ENCODE measurements around the gene MARCHF9. TPM values are rescaled to one million over a fixed set of nuclear protein-coding genes. Genes with fewer than 3 reads are reported as not detected.

The MARCHF9 gene
- total RNA-seq, 1 experiment from 2014 or later: 18.9 TPM

- peaks cover 10% of the 10 kb centered on the region; the same call in 1 of the 2 replicates for H3F3A ChIP-seq (ENCODE audit: insufficient read depth, low read depth)
- no peak overlapping the region for H3K4me3 ChIP-seq
- TF ChIP-seq EZH2 (IDR thresholded peaks at IDR 0.05; ENCODE audit: low read depth) (no peak), CTCF (conservative IDR thresholded peaks at IDR 0.05) (no peak)
- H3K27ac ChIP-seq: no peak overlapping the region
- ChIA-PET POLR2A (ENCODE audit: unreplicated experiment) (interaction anchor here (0.6 kb wide), 1 partner anchor 12 kb away, joined by 4 read pairs; the partner anchor contains the start of gene EEF1AKMT3), CTCF (interaction anchor here (0.6 kb wide), 1 partner anchor 1121 kb away, joined by 15 read pairs; no protein-coding TSS in a partner anchor)
- H3K36me3 ChIP-seq (ENCODE audit: low read depth): peaks cover 26% of the 10 kb centered on the region
- no peak overlapping the region for H2AFZ ChIP-seq
- no peaks in the 10 kb centered on the region for H3K9me2 ChIP-seq (ENCODE audit: insufficient read depth)
- DNase-seq: no peak
- H3K79me2 ChIP-seq (ENCODE audit: low read depth): peaks cover 14% of the 10 kb centered on the region
- no TSS peak for BruUV-seq (replicated peaks)
- peaks cover 8% of the 10 kb centered on the region for H3K4me1 ChIP-seq (replicated peaks; ENCODE audit: insufficient read depth)
- intact Hi-C loops (cut with micrococcal nuclease; ENCODE audit: unreplicated experiment): no loop called here
- no peaks in the 10 kb centered on the region for H3K9me3 ChIP-seq (ENCODE audit: insufficient read depth, low read depth)
- H3K27me3 ChIP-seq (ENCODE audit: insufficient read depth, low read depth): no peaks in the 10 kb centered on the region
- H3K4me2 ChIP-seq: peak overlapping the region; percentile 75
- no peaks in the 10 kb centered on the region for H4K20me1 ChIP-seq (ENCODE audit: insufficient read depth)
These were observed 29.0 kb downstream of the MARCHF9 start for GRCh38 chr12:57783861-57784260.

GRCh38 chr12:57793920-57794319, 39.0 kb downstream of the MARCHF9 start:
- H3K36me3 ChIP-seq (ENCODE audit: low read depth): peaks cover 50% of the 10 kb centered on the region
- H3K4me3 ChIP-seq: no peak overlapping the region

GRCh38 chr12:57795354-57795753, 40.5 kb downstream of the MARCHF9 start:
- no peaks in the 10 kb centered on the region; the same call in 1 of the 2 replicates for H3K79me2 ChIP-seq (ENCODE audit: low read depth)
- TF ChIP-seq CTCF (conservative IDR thresholded peaks at IDR 0.05): no peak
- TF ChIP-seq EZH2 (IDR thresholded peaks at IDR 0.05; ENCODE audit: low read depth): no peak
- ChIA-PET CTCF (no interaction called here), POLR2A (ENCODE audit: unreplicated experiment) (no interaction called here)
- intact Hi-C loops (cut with micrococcal nuclease; ENCODE audit: unreplicated experiment): no loop called here
- peaks cover 42% of the 10 kb centered on the region; the same call in 1 of the 2 replicates for H3K36me3 ChIP-seq (ENCODE audit: low read depth)
- H2AFZ ChIP-seq: no peak overlapping the region
- BruUV-seq (replicated peaks): no TSS peak
- peak in 1 of 2 experiments; percentile 91 for DNase-seq
- peaks cover 33% of the 10 kb centered on the region for H3F3A ChIP-seq (ENCODE audit: insufficient read depth, low read depth)
- peaks cover 5% of the 10 kb centered on the region; the same call in 1 of the 2 replicates for H4K20me1 ChIP-seq (ENCODE audit: insufficient read depth)
- no peak overlapping the region for H3K4me3 ChIP-seq
- no peaks in the 10 kb centered on the region for H3K27me3 ChIP-seq (ENCODE audit: insufficient read depth, low read depth)
- H3K9me2 ChIP-seq (ENCODE audit: insufficient read depth): no peaks in the 10 kb centered on the region
- H3K27ac ChIP-seq: peak overlapping the region; percentile 66
- peaks cover 25% of the 10 kb centered on the region for H3K4me1 ChIP-seq (replicated peaks; ENCODE audit: insufficient read depth)
- no peaks in the 10 kb centered on the region for H3K9me3 ChIP-seq (ENCODE audit: insufficient read depth, low read depth)
- H3K4me2 ChIP-seq: 0 out of 2 replicates have a peak overlapping the region, but pooled peaks have one; percentile 18

More at GRCh38 chr12:57793920-57794319, 39.0 kb downstream of the MARCHF9 start:
- H2AFZ ChIP-seq: no peak overlapping the region
- CTCF ChIA-PET: no interaction called here
- H3K4me1 ChIP-seq (replicated peaks; ENCODE audit: insufficient read depth): peaks cover 25% of the 10 kb centered on the region
- H3K9me3 ChIP-seq (ENCODE audit: insufficient read depth, low read depth): no peaks in the 10 kb centered on the region
- intact Hi-C loops (cut with micrococcal nuclease; ENCODE audit: unreplicated experiment): no loop called here
- H3F3A ChIP-seq (ENCODE audit: insufficient read depth, low read depth): peaks cover 33% of the 10 kb centered on the region
- no peaks in the 10 kb centered on the region for H3K9me2 ChIP-seq (ENCODE audit: insufficient read depth)
- peak in 1 of 2 experiments; percentile 81 for DNase-seq
- H4K20me1 ChIP-seq (ENCODE audit: insufficient read depth): peaks cover 5% of the 10 kb centered on the region; the same call in 1 of the 2 replicates
- peak overlapping the region; percentile 42 for H3K4me2 ChIP-seq
- H3K79me2 ChIP-seq (ENCODE audit: low read depth): no peaks in the 10 kb centered on the region; the same call in 1 of the 2 replicates
- BruUV-seq (replicated peaks): no TSS peak
- TF ChIP-seq EZH2 (IDR thresholded peaks at IDR 0.05; ENCODE audit: low read depth) (no peak), CTCF (conservative IDR thresholded peaks at IDR 0.05) (no peak)
- no peaks in the 10 kb centered on the region for H3K27me3 ChIP-seq (ENCODE audit: insufficient read depth, low read depth)
- H3K27ac ChIP-seq: peak overlapping the region; percentile 72
- POLR2A ChIA-PET (ENCODE audit: unreplicated experiment): no interaction called here
